Measurements from ENCODE around the gene ZDHHC8.

GRCh38 chr22:20169253-20169822 lies 37.7 kb downstream of the ZDHHC8 start:
- TF ChIP-seq POLR2A (IDR thresholded peaks at IDR 0.05), result no peak
- no peak for TF ChIP-seq CTCF (IDR thresholded peaks at IDR 0.05)
- no peak for TF ChIP-seq POLR2AphosphoS5 (IDR thresholded peaks at IDR 0.05)
